NCI-H2196 (cell line): ENCODE measurements around the gene PGS1.
A peak's percentile ranks its signal among the peaks of the same experiment; 100 is the strongest.

Source experiments
- DNase-seq: peaks from one replicate; lab custom pipeline; 2025; ENCODE audit not compliant: unreplicated experiment; lab: John Stamatoyannopoulos, UW

The PGS1 gene

DNA sequence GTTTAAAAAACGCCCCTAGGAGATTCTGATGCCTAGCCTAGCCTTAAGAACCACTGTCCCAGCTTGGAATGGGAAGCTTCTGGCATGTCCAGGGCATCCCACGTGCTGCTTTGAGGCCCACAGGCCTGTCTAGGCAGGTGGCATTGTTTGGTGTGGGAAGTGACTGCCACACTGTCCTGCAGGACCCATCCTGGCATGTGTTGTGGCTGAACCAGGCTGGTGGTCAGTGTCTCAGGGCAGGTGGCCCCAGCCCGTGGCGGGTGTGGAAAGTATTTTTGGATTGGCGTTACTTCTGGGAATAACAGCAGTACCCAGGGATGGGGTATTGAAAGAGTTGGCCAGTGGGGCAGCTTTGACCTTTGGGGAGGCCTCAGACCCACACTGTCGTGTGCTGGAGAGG is 27.9 kb downstream of the PGS1 start:
- no peak for DNase-seq

DNA sequence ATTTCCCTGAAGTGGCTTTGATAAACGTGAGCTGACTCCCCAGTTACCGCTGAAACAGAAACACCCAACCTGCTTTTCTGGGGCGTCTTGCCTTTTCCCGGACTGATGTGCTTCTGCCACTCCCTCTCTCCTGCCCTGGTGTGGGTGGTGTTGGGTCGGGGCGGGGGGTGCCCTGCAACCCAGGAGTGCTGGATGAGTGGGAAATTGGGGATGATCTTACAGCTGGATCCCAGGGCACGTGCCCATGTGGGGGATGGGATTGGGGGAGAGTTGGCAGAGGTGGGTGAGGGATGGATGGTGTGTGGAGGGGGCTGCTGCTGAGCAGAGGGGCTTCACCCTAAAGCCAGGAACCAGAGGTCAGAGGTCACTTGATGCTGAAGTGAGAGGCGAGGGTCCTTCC is 28.5 kb downstream of the PGS1 start:
- no peak for DNase-seq

- peak; percentile 41 for DNase-seq
These were observed 29.0 kb downstream of the PGS1 start for GRCh38 chr17:78407387-78408000.

GRCh38 chr17:78408476-78409050 is 30.1 kb downstream of the PGS1 start:
- no peak for DNase-seq

DNA sequence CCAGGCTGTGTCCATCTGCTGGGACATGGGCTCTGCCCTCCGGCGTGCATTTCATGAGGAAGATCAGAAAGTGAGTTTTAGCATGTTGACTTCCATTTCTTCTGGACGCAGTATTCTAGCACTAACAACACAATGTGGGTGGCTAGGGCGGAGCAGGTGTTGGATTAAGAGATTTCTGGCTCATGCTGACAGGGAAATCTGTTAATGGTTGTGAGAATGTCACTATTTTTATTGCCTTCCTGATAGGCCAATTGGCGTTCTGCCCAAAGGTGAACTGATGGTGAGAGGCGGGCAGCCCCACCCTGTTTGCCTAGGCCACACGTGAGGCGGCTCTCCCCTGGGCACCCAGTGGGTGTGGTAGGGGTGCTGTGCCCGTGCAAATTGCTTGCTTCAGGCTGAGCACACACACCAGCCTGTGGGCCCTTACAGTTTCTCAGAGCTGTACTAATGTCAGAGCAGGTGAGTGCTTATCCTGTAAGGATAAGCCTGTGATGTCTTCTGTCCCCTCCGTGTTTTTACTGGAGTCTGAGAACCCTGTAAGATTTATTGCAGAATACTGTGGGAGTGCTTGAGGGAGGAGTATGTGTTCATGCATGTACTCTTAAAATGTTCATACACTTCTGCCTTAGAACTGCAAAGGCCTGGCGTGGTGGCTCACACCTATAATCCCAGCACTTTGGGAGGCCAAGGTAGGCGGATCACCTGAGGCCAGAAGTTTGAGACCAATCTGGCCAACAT is 30.9 kb downstream of the PGS1 start:
- peak; percentile 92 for DNase-seq

DNA sequence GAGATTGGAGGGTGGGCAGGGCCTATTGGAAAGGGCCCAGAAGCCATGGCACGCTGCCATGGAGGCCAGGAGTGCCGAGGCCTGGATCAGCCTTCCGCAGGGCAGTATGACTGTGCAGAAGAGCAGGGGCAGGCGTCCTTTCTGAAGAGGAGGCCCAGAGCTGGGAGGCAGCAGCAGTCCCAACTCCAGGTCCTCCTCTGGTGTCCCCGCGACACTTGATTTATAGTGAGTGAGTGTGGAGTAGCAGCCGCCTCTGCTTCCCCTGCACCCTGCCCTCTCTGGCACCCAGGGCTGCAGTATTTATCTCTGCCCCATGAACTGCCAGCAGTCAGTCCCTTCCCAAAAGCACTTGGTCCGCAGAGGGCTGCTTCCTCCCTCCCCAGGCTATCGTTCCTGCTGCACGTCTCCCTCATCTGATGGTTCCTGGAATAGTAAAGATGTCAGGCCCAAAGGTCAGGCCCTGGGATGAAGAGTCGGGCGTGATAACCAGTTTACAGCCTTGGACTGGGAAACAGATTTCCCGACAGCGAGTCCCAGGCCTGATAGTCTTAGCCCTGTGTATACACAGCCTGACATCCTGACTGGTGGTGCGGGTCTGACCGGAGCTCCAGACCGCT is 32.9 kb downstream of the PGS1 start:
- DNase-seq, result no peak

- DNase-seq, result peak; percentile 67
These were observed 34.0 kb downstream of the PGS1 start for GRCh38 chr17:78412403-78412802.

DNA sequence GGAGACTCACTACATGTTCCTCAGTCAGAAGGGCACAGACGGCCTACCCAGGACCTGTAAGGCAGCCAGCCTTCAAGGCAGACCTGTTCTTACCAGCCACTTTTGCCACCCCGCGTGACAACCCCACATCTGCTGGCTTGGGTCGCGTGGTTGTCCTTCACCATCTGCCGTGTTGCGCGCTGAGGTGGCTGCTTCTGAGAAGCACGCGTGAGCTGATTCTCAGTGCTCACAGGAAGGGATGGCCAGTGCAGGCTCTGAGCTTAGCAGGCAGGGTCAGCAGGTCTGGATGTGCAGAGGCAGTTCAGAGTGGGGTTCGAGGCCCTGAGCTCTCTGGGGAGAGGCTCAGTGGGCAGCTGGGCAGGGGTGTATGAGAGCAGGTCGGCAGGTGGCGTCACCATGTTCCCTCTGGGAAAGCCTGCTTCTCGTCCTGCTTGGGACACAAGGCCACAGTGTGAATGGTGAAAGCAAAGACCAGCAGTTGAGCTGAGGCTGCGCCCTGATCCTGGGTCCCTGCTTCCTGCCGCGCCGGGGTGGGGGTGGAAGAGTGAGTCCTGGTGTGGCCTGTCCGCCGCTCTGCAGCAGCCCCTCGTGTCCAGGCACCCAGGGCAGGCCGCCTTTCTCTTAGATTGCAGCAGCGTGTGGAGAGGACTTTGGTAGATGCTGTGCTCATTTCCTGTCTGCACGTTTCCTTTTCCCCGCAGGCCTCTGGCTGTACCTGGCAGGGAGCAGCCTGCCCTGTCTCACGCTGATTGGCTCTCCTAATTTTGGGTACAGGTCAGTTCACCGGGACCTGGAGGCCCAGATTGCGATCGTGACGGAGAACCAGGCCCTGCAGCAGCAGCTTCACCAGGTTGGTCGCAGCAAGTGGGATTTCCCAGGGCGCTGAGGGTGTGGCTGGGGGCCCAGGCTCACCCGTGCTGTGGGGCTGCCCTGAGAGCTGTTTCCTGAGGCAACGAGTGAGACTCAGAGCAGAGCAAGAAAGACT is 36.0 kb downstream of the PGS1 start:
- no peak for DNase-seq

DNA sequence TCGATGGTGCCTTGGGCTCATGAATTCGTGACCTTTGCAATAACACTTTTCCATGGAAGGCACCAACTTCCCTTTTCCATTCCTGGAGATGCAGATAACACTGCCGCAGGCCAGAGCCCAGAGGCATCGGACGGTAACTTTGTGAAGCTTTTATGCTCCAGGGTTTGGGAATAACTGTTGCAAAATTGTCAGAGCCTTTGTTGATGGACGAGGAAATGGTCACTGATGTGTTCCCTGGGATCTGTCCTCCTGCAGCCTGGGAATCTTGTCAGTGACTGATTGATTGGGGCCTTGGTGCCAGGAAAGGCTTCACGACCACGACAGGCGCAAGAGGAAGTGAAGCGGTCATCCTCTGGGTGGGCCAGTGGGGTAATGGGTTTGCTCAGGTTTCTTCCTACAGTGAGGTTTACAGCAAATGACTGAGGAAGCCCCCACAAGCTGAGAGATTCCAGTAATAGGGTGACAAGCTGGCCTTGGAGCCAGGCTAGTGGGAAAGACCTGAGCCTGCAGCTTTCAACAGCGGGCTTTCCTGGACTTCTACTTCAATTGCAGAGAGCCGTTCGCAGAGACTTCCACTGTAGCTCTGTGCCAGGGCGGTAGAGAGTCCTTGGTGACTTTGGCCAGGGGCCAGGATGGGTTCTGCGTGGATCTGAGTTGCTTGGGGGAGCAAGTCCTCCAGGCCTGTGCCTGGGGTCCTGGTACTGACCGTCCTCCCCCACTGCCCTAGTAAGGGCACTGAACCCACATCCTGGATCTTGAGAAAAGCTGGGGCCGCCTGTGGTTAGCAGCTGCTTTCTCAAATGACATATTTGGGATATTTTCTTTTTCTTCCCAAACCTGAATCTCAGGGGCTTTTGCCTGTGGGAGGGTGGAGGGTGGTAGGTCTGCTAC is 37.6 kb downstream of the PGS1 start:
- no peak for DNase-seq

- DNase-seq, result no peak
These were observed 38.5 kb downstream of the PGS1 start for GRCh38 chr17:78416791-78417530.

DNA sequence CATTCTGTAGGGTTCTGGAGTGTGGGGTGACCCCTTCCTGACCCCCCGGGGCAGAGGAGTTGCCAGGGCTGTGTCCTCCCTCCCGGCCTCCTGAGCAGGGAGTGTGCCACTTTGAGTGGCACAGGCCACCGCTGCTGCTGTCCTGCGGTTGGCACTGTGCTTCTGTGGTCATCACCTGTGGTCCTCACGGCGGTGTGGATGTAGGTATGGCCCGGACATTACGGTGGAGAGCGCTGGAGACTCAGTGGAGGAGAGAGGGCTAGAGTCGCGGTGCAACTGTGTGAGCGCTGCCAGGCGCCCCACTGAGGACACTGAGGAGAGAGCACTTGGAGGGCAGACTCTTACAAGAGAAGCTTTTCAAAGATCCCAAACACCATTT is 39.1 kb downstream of the PGS1 start:
- no peak for DNase-seq

DNA sequence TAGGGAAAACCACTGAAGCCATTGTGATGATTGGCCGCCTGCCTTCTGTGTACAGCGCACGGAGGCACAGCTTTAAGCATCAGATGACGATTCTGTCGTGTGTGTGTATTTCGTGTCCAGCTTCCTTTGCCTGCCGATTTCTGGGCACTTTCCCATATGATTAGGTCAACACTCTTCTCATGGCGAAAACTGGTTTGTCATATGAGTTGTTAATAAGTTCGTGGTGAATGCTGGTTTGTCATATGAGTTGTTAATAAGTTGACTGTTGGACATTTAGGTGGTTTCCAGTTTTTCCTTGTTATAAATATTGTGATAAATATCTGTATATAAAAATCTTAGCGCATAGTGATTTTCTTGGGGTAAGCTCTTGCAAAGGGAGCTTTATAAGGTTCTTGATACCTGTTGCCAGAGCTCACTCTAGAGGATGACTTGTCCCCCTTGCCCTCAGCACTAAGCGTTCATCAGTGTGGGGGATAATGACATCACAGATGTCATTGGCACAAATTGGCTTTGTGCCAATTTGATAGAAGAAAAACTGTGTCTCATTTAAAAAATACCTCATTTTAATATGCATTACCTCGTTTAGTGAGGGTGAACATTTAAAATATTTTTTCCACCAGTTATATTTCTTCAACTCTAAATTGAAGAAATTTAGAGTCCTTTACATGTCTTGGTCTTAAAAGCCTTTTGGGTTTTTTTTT is 40.0 kb downstream of the PGS1 start:
- DNase-seq, result peak; percentile 26

DNA sequence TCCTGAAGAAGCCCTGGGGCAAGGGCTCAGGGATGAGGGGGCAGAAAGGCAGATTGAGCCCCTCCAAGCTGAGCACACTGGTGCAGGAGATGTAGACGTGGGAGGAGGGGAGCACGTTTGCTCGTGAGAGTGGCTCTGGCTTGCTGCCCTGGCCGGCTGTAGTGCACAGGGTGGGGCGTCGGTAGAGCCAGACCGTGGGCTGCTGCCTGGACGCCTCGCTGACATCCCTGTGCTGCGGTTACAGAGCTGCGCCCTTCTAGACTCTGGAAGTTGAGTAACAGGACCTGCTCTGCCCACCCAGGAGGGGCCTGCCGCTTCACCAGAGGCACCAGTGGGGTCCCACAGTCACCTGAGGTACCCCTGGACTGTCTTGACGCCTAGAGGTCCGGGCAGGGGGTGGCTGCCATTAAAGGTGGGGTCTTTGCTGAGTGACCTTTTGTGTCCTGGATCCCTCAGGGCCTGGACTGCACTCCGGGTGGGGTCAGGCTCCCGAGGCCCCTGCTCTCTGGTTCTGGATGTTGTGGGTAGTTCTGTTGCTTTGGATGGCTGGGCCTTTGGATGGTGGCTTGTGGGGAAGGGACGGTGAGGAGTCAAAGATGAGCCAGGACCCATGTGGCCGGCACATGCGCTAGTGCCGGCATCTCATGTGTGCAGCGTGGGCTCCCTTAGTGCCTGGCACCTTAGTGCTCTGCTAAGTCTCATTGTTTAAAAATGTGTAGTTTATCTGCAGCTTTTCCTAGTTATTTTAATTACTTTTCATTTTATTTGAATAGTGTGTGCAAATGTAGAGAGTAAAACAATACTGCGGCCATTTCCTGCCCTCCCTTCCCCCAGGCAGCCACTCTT is 41.7 kb downstream of the PGS1 start:
- DNase-seq, result no peak

DNA sequence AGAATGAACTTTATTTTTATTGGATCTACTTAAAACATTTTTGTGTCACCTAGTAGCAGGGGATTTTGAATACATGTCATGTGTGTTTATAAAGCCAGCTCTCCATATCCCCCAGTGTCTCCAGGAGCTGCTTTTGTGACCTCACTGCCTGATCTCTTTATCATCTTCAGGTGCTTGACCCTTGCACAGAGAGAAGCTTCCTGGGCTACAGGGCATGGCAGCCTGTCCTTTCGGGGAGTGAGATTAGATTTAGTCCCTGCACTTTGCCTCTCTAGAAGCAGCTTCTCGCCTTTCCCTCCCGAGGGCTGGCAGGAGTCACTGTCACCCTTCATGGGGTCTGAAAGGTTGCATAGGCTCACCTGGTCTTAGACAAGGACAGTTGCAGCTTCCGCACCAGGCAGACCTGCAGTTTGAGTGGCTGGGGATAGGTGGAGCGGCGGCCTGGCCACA is 42.7 kb downstream of the PGS1 start:
- no peak for DNase-seq

DNA sequence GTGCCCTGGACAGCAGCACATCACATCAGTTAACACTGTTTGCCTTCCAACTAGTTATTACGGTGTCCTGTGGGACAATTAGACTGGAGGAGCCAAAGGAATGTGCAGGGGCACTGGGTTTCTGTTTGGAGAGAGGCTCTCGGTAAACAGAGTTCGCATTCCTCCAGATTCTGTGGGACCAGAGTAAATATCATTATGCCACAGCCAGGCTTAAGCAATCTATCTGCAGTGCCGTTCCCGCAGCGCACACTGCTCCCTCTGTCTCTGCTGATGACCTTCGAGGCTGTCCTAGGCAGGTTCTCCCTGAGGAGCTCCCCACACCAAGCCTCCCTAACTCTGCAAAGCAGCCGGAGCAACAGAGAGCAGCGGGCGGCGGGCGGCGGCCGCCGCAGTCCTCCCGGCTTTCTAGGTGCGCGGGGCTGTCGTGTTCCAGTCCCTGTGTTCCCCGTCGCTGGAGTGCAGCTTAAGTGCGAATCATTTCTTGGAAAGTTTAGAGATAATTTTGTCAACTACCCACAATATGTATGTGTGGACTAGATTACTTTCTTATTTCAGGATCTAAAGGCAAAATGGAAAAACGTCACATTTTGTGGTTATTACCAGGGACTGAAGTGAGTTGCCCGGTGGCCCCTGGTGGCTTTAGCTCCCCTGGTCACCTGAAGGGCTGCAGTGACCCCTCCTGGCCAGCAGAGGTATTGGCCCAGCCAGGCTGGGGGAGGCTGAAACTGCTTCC is 43.3 kb downstream of the PGS1 start:
- peak; percentile 89 for DNase-seq

DNA sequence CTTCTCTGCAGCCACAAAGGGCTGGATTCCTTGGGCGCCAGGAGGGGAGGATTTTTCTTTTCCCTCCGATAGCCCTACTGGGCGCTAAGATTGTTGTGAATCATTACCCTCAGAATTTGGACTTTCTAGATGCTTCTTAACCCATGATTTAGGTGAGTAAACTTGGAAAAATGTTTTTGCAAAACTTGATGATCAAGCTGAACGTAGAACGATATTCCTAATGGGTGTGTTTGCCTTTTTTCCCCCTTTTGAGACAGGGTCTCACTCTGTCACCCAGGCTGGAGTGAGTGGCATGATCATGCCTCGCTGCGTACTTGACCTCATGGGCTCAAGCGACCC is 43.8 kb downstream of the PGS1 start:
- no peak for DNase-seq
